ENCODE data around the gene KRTAP4-5. TPM values are rescaled to one million over a fixed set of nuclear protein-coding genes. Genes with fewer than 3 reads are reported as not detected.

The KRTAP4-5 gene
- total and polyA plus RNA-seq, 2 experiments from 2014 or later = not detected

DNA sequence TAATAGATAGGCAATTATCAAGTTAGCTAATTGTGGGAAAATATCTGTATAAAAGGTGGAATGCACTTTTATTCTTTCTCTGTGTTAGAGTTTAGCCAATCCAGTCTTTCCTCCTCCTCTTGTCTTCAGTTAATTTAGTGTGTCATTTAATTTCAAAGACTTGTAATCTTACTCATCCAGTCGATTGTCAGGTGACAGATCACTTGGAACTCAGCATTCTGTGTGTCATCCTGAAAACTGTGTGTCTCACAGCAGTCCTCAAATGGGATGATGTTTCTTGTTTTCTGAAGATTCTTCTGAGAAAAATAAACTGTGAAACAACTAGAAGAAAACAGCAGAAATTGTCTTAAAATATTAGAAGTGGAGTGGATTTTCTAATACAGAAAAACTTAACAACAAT, 35.4 kb upstream of the KRTAP4-5 start:
- Histone ChIP-seq H3K27me3 (ENCODE audit: insufficient read depth) (no peaks in the 10 kb centered on the region), H3K27ac (ENCODE audit: low read depth) (no peak overlapping the region), H3K79me2 (replicated peaks; ENCODE audit: insufficient read depth) (no peaks in the 10 kb centered on the region), H3K4me3 (no peak overlapping the region), H2AFZ (no peak overlapping the region), H3K9me2 (ENCODE audit: insufficient read depth) (no peaks in the 10 kb centered on the region), H3F3A (replicated peaks; ENCODE audit: low read depth) (no peaks in the 10 kb centered on the region), H3K4me1 (ENCODE audit: insufficient read depth) (no peaks in the 10 kb centered on the region), H3K4me2 (no peak overlapping the region), H3K36me3 (ENCODE audit: insufficient read depth) (no peaks in the 10 kb centered on the region), H4K20me1 (replicated peaks; ENCODE audit: insufficient read depth) (no peaks in the 10 kb centered on the region)
- TF ChIP-seq, protein P1, sequence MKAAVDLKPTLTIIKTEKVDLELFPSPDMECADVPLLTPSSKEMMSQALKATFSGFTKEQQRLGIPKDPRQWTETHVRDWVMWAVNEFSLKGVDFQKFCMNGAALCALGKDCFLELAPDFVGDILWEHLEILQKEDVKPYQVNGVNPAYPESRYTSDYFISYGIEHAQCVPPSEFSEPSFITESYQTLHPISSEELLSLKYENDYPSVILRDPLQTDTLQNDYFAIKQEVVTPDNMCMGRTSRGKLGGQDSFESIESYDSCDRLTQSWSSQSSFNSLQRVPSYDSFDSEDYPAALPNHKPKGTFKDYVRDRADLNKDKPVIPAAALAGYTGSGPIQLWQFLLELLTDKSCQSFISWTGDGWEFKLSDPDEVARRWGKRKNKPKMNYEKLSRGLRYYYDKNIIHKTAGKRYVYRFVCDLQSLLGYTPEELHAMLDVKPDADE (IDR thresholded peaks at IDR 0.05) = no peak
- TF ChIP-seq EZH2phosphoT487 (IDR thresholded peaks at IDR 0.05; ENCODE audit: unreplicated experiment) (no peak), JUNB (IDR thresholded peaks at IDR 0.05; ENCODE audit: unreplicated experiment) (no peak), ZNF114 (CRISPR knock-in tag; IDR thresholded peaks at IDR 0.05) (no peak), ZNF331 (CRISPR knock-in tag; IDR thresholded peaks at IDR 0.05; ENCODE audit: low read depth) (no peak), STAT1 (IDR thresholded peaks at IDR 0.05; ENCODE audit: unreplicated experiment) (no peak), CREB1 (CRISPR knock-in tag; IDR thresholded peaks at IDR 0.05; ENCODE audit: low read depth) (no peak), POLR2AphosphoS5 (IDR thresholded peaks at IDR 0.05; ENCODE audit: low read depth) (no peak)
- TF ChIP-seq, protein P2, sequence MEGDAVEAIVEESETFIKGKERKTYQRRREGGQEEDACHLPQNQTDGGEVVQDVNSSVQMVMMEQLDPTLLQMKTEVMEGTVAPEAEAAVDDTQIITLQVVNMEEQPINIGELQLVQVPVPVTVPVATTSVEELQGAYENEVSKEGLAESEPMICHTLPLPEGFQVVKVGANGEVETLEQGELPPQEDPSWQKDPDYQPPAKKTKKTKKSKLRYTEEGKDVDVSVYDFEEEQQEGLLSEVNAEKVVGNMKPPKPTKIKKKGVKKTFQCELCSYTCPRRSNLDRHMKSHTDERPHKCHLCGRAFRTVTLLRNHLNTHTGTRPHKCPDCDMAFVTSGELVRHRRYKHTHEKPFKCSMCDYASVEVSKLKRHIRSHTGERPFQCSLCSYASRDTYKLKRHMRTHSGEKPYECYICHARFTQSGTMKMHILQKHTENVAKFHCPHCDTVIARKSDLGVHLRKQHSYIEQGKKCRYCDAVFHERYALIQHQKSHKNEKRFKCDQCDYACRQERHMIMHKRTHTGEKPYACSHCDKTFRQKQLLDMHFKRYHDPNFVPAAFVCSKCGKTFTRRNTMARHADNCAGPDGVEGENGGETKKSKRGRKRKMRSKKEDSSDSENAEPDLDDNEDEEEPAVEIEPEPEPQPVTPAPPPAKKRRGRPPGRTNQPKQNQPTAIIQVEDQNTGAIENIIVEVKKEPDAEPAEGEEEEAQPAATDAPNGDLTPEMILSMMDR (conservative IDR thresholded peaks at IDR 0.05; ENCODE audit: low read depth in 2 of 2) = no peak
- TF ChIP-seq, protein P3, sequence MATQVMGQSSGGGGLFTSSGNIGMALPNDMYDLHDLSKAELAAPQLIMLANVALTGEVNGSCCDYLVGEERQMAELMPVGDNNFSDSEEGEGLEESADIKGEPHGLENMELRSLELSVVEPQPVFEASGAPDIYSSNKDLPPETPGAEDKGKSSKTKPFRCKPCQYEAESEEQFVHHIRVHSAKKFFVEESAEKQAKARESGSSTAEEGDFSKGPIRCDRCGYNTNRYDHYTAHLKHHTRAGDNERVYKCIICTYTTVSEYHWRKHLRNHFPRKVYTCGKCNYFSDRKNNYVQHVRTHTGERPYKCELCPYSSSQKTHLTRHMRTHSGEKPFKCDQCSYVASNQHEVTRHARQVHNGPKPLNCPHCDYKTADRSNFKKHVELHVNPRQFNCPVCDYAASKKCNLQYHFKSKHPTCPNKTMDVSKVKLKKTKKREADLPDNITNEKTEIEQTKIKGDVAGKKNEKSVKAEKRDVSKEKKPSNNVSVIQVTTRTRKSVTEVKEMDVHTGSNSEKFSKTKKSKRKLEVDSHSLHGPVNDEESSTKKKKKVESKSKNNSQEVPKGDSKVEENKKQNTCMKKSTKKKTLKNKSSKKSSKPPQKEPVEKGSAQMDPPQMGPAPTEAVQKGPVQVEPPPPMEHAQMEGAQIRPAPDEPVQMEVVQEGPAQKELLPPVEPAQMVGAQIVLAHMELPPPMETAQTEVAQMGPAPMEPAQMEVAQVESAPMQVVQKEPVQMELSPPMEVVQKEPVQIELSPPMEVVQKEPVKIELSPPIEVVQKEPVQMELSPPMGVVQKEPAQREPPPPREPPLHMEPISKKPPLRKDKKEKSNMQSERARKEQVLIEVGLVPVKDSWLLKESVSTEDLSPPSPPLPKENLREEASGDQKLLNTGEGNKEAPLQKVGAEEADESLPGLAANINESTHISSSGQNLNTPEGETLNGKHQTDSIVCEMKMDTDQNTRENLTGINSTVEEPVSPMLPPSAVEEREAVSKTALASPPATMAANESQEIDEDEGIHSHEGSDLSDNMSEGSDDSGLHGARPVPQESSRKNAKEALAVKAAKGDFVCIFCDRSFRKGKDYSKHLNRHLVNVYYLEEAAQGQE (IDR thresholded peaks at IDR 0.05; ENCODE audit: unreplicated experiment) = no peak
- TF ChIP-seq, protein P4, sequence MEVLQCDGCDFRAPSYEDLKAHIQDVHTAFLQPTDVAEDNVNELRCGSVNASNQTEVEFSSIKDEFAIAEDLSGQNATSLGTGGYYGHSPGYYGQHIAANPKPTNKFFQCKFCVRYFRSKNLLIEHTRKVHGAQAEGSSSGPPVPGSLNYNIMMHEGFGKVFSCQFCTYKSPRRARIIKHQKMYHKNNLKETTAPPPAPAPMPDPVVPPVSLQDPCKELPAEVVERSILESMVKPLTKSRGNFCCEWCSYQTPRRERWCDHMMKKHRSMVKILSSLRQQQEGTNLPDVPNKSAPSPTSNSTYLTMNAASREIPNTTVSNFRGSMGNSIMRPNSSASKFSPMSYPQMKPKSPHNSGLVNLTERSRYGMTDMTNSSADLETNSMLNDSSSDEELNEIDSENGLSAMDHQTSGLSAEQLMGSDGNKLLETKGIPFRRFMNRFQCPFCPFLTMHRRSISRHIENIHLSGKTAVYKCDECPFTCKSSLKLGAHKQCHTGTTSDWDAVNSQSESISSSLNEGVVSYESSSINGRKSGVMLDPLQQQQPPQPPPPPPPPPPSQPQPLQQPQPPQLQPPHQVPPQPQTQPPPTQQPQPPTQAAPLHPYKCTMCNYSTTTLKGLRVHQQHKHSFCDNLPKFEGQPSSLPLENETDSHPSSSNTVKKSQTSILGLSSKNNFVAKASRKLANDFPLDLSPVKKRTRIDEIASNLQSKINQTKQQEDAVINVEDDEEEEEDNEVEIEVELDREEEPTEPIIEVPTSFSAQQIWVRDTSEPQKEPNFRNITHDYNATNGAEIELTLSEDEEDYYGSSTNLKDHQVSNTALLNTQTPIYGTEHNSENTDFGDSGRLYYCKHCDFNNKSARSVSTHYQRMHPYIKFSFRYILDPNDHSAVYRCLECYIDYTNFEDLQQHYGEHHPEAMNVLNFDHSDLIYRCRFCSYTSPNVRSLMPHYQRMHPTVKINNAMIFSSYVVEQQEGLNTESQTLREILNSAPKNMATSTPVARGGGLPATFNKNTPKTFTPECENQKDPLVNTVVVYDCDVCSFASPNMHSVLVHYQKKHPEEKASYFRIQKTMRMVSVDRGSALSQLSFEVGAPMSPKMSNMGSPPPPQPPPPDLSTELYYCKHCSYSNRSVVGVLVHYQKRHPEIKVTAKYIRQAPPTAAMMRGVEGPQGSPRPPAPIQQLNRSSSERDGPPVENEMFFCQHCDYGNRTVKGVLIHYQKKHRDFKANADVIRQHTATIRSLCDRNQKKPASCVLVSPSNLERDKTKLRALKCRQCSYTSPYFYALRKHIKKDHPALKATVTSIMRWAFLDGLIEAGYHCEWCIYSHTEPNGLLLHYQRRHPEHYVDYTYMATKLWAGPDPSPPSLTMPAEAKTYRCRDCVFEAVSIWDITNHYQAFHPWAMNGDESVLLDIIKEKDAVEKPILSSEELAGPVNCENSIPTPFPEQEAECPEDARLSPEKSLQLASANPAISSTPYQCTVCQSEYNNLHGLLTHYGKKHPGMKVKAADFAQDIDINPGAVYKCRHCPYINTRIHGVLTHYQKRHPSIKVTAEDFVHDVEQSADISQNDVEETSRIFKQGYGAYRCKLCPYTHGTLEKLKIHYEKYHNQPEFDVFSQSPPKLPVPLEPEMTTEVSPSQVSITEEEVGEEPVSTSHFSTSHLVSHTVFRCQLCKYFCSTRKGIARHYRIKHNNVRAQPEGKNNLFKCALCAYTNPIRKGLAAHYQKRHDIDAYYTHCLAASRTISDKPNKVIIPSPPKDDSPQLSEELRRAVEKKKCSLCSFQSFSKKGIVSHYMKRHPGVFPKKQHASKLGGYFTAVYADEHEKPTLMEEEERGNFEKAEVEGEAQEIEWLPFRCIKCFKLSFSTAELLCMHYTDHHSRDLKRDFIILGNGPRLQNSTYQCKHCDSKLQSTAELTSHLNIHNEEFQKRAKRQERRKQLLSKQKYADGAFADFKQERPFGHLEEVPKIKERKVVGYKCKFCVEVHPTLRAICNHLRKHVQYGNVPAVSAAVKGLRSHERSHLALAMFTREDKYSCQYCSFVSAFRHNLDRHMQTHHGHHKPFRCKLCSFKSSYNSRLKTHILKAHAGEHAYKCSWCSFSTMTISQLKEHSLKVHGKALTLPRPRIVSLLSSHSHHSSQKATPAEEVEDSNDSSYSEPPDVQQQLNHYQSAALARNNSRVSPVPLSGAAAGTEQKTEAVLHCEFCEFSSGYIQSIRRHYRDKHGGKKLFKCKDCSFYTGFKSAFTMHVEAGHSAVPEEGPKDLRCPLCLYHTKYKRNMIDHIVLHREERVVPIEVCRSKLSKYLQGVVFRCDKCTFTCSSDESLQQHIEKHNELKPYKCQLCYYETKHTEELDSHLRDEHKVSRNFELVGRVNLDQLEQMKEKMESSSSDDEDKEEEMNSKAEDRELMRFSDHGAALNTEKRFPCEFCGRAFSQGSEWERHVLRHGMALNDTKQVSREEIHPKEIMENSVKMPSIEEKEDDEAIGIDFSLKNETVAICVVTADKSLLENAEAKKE (CRISPR knock-in tag; IDR thresholded peaks at IDR 0.05) = no peak
- no peaks in the 10 kb centered on the region for H3K9me3 Mint-ChIP-seq
- no peak for DNase-seq (ENCODE audit: low spot score)
- H3K36me3 Mint-ChIP-seq (ENCODE audit: low read depth) = no peaks in the 10 kb centered on the region
- no peaks in the 10 kb centered on the region for H3K4me1 Mint-ChIP-seq
- ATAC-seq = no peak
- H3K27me3 Mint-ChIP-seq (ENCODE audit: insufficient read depth, low read depth, poor library complexity) = peaks cover 2% of the 10 kb centered on the region
- H3K27ac Mint-ChIP-seq = no peak overlapping the region
- H3K4me3 Mint-ChIP-seq = no peak overlapping the region
